SH-SY5Y (cell line): Measurements from ENCODE around the gene XG.
"Not testable (repeated sequence)": the region's sequence is repeated elsewhere in the genome, so short reads cannot be mapped to it uniquely, and the experiment has no call there.

ENCODE experiments used
- GATA2 ChIP-seq: IDR thresholded peaks from 2 replicates; pipeline ENCODE4 v1.6.1; 2011; ENCODE audit warnings: mild to moderate bottlenecking, low read depth, low read length
- GATA3 ChIP-seq: IDR thresholded peaks from 2 replicates; pipeline ENCODE4 v1.6.1; 2011; ENCODE audit warnings: low read depth, mild to moderate bottlenecking, low read length, moderate library complexity

DNA sequence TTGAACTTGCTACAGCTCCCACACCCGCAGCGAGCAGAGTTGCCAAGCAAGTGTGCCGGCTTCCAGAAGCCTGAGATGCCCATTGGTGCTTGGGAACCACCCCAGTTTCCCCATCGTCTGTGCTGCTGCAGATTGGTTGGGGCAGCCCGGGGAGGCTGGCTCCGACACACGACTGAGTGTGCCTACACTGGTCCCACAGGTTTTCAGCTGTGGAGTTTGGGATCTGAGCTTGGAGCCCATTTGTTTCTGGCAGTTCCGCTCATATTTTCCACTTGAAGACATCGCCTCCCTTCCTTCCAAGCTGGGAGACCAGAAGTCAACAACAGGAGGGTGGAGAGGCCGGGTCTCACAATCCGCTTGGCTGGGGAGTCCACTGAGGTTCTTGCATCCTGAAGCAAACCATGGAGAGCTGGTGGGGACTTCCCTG, at the start of gene XG:
- TF ChIP-seq GATA3, GATA2: not testable (repeated sequence)
